Measurements from ENCODE around the gene MARCHF2.

- TF ChIP-seq, protein P1, sequence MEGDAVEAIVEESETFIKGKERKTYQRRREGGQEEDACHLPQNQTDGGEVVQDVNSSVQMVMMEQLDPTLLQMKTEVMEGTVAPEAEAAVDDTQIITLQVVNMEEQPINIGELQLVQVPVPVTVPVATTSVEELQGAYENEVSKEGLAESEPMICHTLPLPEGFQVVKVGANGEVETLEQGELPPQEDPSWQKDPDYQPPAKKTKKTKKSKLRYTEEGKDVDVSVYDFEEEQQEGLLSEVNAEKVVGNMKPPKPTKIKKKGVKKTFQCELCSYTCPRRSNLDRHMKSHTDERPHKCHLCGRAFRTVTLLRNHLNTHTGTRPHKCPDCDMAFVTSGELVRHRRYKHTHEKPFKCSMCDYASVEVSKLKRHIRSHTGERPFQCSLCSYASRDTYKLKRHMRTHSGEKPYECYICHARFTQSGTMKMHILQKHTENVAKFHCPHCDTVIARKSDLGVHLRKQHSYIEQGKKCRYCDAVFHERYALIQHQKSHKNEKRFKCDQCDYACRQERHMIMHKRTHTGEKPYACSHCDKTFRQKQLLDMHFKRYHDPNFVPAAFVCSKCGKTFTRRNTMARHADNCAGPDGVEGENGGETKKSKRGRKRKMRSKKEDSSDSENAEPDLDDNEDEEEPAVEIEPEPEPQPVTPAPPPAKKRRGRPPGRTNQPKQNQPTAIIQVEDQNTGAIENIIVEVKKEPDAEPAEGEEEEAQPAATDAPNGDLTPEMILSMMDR (IDR thresholded peaks at IDR 0.05) = no peak
- no peak for TF ChIP-seq ZFX (IDR thresholded peaks at IDR 0.05; ENCODE audit: borderline replicate concordance)
Measured at GRCh38 chr19:8485561-8486371, 72.7 kb downstream of the MARCHF2 start.
